ENCODE data around the gene ATP10D. TPM values are rescaled to one million over a fixed set of nuclear protein-coding genes. Genes with fewer than 3 reads are reported as not detected.

The ATP10D gene
- total and polyA plus RNA-seq, 12 donors = 3.8 to 70.0 (median 22.6) TPM

DNA sequence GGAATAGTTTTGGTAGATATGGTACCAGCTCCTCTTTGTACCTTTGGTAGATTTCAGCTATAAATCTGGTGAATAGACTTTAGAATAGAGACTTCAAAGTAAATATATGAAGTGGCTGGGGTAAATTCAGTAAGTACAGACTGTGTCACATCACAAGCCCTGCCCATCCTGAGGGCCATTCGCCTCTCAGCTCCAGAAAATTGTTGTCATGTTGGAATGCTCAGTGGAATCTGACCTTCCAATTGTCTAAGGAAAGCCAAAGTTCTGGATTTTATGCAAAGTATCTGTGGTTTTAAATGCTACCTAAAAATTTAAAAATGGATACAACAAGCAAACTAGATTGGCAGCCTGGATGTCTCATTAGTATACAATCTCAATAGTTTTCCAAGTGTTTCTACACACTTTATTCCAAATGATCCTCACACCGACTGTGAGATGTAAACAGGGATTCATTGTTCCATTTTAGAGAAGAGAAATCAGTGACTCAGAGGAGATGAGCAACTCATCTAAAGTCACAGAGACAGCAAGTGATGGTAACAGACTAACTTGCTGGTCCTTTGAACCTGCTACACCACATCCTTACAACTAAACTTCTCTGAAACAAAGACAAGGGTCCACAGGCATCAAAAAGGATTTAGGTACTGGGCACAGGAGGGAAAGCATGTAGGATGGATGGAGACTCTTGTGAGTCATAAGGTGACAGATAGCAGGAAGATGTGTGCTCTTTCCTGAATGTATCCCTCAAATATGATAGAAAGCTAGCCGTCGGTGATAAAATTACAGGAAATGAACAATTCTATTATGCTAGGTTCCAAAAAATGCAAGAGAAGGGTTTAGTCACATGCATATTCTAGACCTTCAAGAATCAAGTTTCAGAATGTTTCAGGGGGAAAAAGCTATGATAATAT is 127.3 kb downstream of the ATP10D start:
- no peak overlapping the region for H3K4me3 ChIP-seq
- intact Hi-C loops (cut with DNase I) = no loop called here
- no peaks in the 10 kb centered on the region for H3K36me3 ChIP-seq (replicated peaks in 1 of 2)
- H3K27me3 ChIP-seq = no peaks in the 10 kb centered on the region
- TF ChIP-seq POLR2A (IDR thresholded peaks at IDR 0.05) = no peak
- TF ChIP-seq, protein P1, sequence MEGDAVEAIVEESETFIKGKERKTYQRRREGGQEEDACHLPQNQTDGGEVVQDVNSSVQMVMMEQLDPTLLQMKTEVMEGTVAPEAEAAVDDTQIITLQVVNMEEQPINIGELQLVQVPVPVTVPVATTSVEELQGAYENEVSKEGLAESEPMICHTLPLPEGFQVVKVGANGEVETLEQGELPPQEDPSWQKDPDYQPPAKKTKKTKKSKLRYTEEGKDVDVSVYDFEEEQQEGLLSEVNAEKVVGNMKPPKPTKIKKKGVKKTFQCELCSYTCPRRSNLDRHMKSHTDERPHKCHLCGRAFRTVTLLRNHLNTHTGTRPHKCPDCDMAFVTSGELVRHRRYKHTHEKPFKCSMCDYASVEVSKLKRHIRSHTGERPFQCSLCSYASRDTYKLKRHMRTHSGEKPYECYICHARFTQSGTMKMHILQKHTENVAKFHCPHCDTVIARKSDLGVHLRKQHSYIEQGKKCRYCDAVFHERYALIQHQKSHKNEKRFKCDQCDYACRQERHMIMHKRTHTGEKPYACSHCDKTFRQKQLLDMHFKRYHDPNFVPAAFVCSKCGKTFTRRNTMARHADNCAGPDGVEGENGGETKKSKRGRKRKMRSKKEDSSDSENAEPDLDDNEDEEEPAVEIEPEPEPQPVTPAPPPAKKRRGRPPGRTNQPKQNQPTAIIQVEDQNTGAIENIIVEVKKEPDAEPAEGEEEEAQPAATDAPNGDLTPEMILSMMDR (IDR thresholded peaks at IDR 0.05) = no peak
- H3K9me3 ChIP-seq (replicated peaks in 1 of 3) = no peaks in the 10 kb centered on the region
- DNase-seq = no peak
- no peak overlapping the region for H3K27ac ChIP-seq
- no peaks in the 10 kb centered on the region for H3K4me1 ChIP-seq (replicated peaks in 1 of 2)
- 65 to 80% (median 72%) methylated on average over 4 of the region's 4 CpGs for WGBS, 4 donors

DNA sequence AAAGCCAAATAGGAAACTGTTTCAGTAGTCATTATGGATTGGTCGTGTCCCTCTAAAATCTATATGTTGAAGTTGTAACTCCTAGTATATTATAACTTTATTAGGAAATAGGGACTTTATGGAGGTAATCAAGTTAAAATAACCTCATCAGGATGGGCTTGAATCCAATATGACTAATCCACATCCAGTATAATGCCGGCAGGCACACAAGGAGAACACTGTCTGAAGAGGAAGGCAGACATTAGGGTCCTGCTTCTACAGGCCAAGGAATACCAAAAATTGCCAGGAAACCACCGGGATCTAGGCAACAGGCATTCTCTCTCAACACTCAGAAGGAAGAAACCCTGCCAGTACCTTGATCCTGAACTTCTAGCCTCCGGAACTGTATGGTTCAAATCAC is 130.3 kb downstream of the ATP10D start:
- 77 to 83% (median 79%) methylated on average over 4 of the region's 4 CpGs for WGBS, 4 donors

DNA sequence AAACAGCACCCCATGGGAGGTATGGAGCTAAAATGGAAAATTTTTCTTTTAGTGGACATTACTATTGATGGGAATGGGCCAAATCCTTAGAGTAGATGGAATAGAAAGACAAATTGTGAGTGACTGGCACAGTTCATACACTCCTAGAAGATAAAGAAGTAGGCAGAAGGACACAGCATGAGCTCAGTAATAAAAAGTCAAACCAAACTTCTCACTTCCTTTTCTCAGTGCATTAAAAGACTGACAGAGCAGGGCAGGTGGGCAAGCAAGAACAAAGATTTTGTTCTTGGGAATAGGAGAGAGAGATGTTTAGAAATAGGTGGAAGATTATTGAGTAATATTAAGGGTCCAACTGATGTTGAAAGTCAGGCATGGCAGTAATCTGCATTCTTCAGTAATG is 132.5 kb downstream of the ATP10D start:
- TF ChIP-seq, protein P1 (IDR thresholded peaks at IDR 0.05) = no peak
- no peak for TF ChIP-seq POLR2A (IDR thresholded peaks at IDR 0.05)

More for the DNA sequence above, 130.3 kb downstream of the ATP10D start:
- DNase-seq = no peak
- Histone ChIP-seq H3K36me3 (replicated peaks in 1 of 2) (no peaks in the 10 kb centered on the region), H3K27me3 (no peaks in the 10 kb centered on the region), H3K27ac (no peak overlapping the region), H3K9me3 (replicated peaks in 1 of 3) (no peaks in the 10 kb centered on the region), H3K4me3 (no peak overlapping the region), H3K4me1 (replicated peaks in 1 of 2) (no peaks in the 10 kb centered on the region)
- intact Hi-C loops (cut with DNase I) = no loop called here
- TF ChIP-seq, protein P1 (IDR thresholded peaks at IDR 0.05) = no peak
- no peak for TF ChIP-seq POLR2A (IDR thresholded peaks at IDR 0.05)

DNA sequence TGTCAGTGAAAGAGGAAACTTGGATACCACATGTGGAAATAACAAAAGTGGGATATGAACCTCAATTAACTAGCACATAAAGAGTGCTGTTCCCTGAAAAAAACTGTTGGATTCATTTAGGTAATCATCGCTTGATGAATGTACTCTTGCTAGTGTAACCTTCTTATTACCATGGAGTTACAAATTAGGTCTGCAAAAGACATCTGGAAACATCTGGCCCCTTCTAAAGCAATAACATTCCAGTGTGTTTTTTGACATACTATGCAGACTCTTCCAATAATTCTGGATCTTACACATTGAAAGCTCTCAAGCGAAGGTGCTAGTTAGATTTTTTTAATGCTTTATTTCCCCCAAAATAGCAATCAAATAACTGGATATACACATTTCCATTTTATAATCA is 134.6 kb downstream of the ATP10D start:
- Histone ChIP-seq H3K9me3 (replicated peaks in 1 of 3) (no peaks in the 10 kb centered on the region), H3K36me3 (replicated peaks in 1 of 2) (no peaks in the 10 kb centered on the region), H3K27ac (no peak overlapping the region), H3K4me3 (no peak overlapping the region), H3K4me1 (replicated peaks in 1 of 2) (no peaks in the 10 kb centered on the region), H3K27me3 (no peaks in the 10 kb centered on the region)
- intact Hi-C loops (cut with DNase I) = no loop called here
- 75 to 86% (median 81%) methylated on average over 2 of the region's 2 CpGs for WGBS, 4 donors
- TF ChIP-seq, protein P1 (IDR thresholded peaks at IDR 0.05) = no peak
- TF ChIP-seq POLR2A (IDR thresholded peaks at IDR 0.05) = no peak
- DNase-seq = no peak

More for the DNA sequence above, 132.5 kb downstream of the ATP10D start:
- no peaks in the 10 kb centered on the region for H3K36me3 ChIP-seq (replicated peaks in 1 of 2)
- H3K27me3 ChIP-seq = no peaks in the 10 kb centered on the region
- DNase-seq = no peak
- no peak overlapping the region for H3K4me3 ChIP-seq
- intact Hi-C loops (cut with DNase I) = no loop called here
- H3K27ac ChIP-seq = no peak overlapping the region
- no peaks in the 10 kb centered on the region for H3K4me1 ChIP-seq (replicated peaks in 1 of 2)
- H3K9me3 ChIP-seq (replicated peaks in 1 of 3) = no peaks in the 10 kb centered on the region
